HepG2 (cell line): ENCODE results near the gene MTF1. TPM values are rescaled to one million over a fixed set of nuclear protein-coding genes. Genes with fewer than 3 reads are reported as not detected.

Source experiments
- ATAC-seq: fragments of 200-7000 bp; cut with Tn5 transposase; 3 replicates; pipeline ENCODE4 v1.9.1; 2020; ENCODE audit warnings: mild to moderate bottlenecking, moderate library complexity
- BruUV-seq: library from RNA; stranded (reverse); fragments of 400-500 nt; replicated peaks from 2 replicates; lab custom pipeline; 2021; lab: Mats Ljungman, UMichigan
- CTCF ChIA-PET: fragments of 300-600 bp; formaldehyde crosslinking; extraction: SDS; loops from one replicate; lab custom pipeline; 2021; ENCODE audit warnings: low total read pairs, inconsistent platforms, low intra/inter-chr PET ratio; lab: Yijun Ruan, JAX
- POLR2A ChIA-PET: fragments of 350-600 bp; sonication (Branson Sonifier 250); formaldehyde crosslinking; loops from one replicate; lab custom pipeline; 2020; ENCODE audit warnings: antibody characterized with exemption, inconsistent platforms; lab: Yijun Ruan, JAX
- DNase-seq: peaks from one replicate; pipeline ENCODE4 v3.0.0-alpha.2; 2015; ENCODE audit warnings: low spot score
- FAIRE-seq: peaks from 3 replicates; lab custom pipeline; 2011; peaks lifted over from hg19 to GRCh38; lab: Jason Lieb, UNC
- H2AFZ ChIP-seq: one replicate; pipeline ENCODE4 v1.6.1; 2011; ENCODE audit warnings: low read length, inconsistent platforms
- H3K27ac ChIP-seq: fragments of 300-600 bp; 3 replicates; pipeline ENCODE4 v1.8.0; 2011; ENCODE audit warnings: mixed run types, mild to moderate bottlenecking, mixed read lengths, low read length, inconsistent platforms; ENCODE audit not compliant: insufficient read depth; ENCODE audit errors: extremely low read length
- H3K27me3 ChIP-seq, 2 experiments: fragments of 200-600 bp in 1 of 2; 2 replicates in 1 of 2; 3 replicates in 1 of 2; pipeline versions ENCODE4 v1.6.0 to v1.8.0; 2011; ENCODE audit warnings: low read length in 2 of 2, mild to moderate bottlenecking in 2 of 2, moderate library complexity in 2 of 2, inconsistent platforms in 1 of 2; ENCODE audit not compliant: insufficient read depth in 2 of 2, control insufficient read depth in 1 of 2
- H3K36me3 ChIP-seq, 2 experiments: fragments of 200-600 bp in 1 of 2; replicated peaks in 1 of 2; 2 replicates in 1 of 2; 3 replicates in 1 of 2; pipeline versions ENCODE4 v1.5.1 to v1.8.0; 2011; ENCODE audit warnings: low read length in 2 of 2, inconsistent platforms in 1 of 2; ENCODE audit not compliant: insufficient read depth in 2 of 2, control insufficient read depth in 1 of 2
- H3K4me1 ChIP-seq: 2 replicates; pipeline ENCODE4 v1.5.1; 2012; ENCODE audit warnings: low read length, inconsistent platforms; ENCODE audit not compliant: insufficient read depth
- H3K4me2 ChIP-seq: 2 replicates; pipeline ENCODE4 v1.6.0; 2011; ENCODE audit warnings: low read depth, low read length, inconsistent platforms
- H3K4me3 ChIP-seq, 3 experiments: fragments of 200-600 bp in 1 of 3; sonication (generic), shearing (Covaris generic) in 1 of 3; replicated peaks in 1 of 3; 2 replicates each; pipeline ENCODE4 v1.5.1; 2011 to 2016; ENCODE audit warnings: low read length in 3 of 3, inconsistent platforms in 2 of 3, low read depth in 2 of 3, mild to moderate bottlenecking in 2 of 3, control low read depth in 1 of 3, mixed read lengths in 1 of 3; ENCODE audit not compliant: insufficient read depth in 1 of 3
- H3K79me2 ChIP-seq: one replicate; pipeline ENCODE4 v1.6.1; 2011; ENCODE audit warnings: low read length, inconsistent platforms; ENCODE audit not compliant: insufficient read depth
- H3K9ac ChIP-seq: 2 replicates; pipeline ENCODE4 v1.6.0; 2011; ENCODE audit warnings: mild to moderate bottlenecking, low read depth, low read length, inconsistent platforms; ENCODE audit not compliant: insufficient read depth
- H3K9me3 ChIP-seq: 2 replicates; pipeline ENCODE4 v1.5.1; 2012; ENCODE audit warnings: mild to moderate bottlenecking, low read length
- H4K20me1 ChIP-seq: 2 replicates; pipeline ENCODE4 v1.6.0; 2011; ENCODE audit warnings: inconsistent platforms, mild to moderate bottlenecking, low read length, moderate library complexity; ENCODE audit not compliant: insufficient read depth
- GLI4 ChIP-seq: sonication (generic); formaldehyde crosslinking; IDR thresholded peaks from 2 replicates; pipeline ENCODE4 v1.5.1; 2020; ENCODE audit warnings: missing genetic modification reagents, mild to moderate bottlenecking, moderate library complexity, borderline replicate concordance
- HOXA7 ChIP-seq: sonication (generic); formaldehyde crosslinking; IDR thresholded peaks from 2 replicates; pipeline ENCODE4 v1.8.1; 2022; ENCODE audit warnings: mild to moderate bottlenecking, missing genetic modification reagents, moderate library complexity
- MIXL1 ChIP-seq: IDR thresholded peaks from 2 replicates; pipeline ENCODE4 v1.6.1; 2016
- SNRNP70 ChIP-seq: fragments of 200-400 bp; formaldehyde crosslinking; IDR thresholded peaks from 2 replicates; pipeline ENCODE4 v1.6.1; 2017; ENCODE audit warnings: mild to moderate bottlenecking, low read depth, low read length, moderate library complexity
- ZBTB38 ChIP-seq: sonication (generic); formaldehyde crosslinking; IDR thresholded peaks from 2 replicates; pipeline ENCODE4 v1.5.1; 2020; ENCODE audit warnings: mild to moderate bottlenecking, missing genetic modification reagents
- ZNF207 ChIP-seq: fragments of 450-650 bp; IDR thresholded peaks from 2 replicates; pipeline ENCODE4 v1.6.1; 2016; ENCODE audit warnings: antibody characterized with exemption, borderline replicate concordance
- ZNF264 ChIP-seq: sonication (generic); formaldehyde crosslinking; IDR thresholded peaks from 2 replicates; pipeline ENCODE4 v1.4.0; 2020; ENCODE audit warnings: missing genetic modification reagents
- ZNF333 ChIP-seq: sonication (generic); formaldehyde crosslinking; IDR thresholded peaks from 2 replicates; pipeline ENCODE4 v1.4.0; 2020; ENCODE audit warnings: mild to moderate bottlenecking, missing genetic modification reagents, borderline replicate concordance
- ZNF513 ChIP-seq: sonication (generic); formaldehyde crosslinking; conservative IDR thresholded peaks from 2 replicates; pipeline ENCODE4 v1.5.0; 2020; ENCODE audit warnings: missing genetic modification reagents
- ZSCAN29 ChIP-seq: sonication (generic); formaldehyde crosslinking; conservative IDR thresholded peaks from 2 replicates; pipeline ENCODE4 v1.4.0; 2020; ENCODE audit warnings: mild to moderate bottlenecking, missing genetic modification reagents
- ZUFSP ChIP-seq: sonication (generic); formaldehyde crosslinking; IDR thresholded peaks from 2 replicates; pipeline ENCODE4 v1.9.0; 2021; ENCODE audit warnings: missing genetic modification reagents, mild to moderate bottlenecking, borderline replicate concordance
- WGBS: methylation state at CpG from one replicate; pipeline ENCODE4 v1.1.6; 2017; ENCODE audit warnings: low lambda C conversion rate; 5-methylcytosine and 5-hydroxymethylcytosine counted together
- in situ Hi-C: cut with HindIII; loops from 2 replicates; pipeline ENCODE4 v1.10.0; 2017; ENCODE audit warnings: low pct_unique_long_range_greater_than_20kb; ENCODE audit not compliant: extremely low pct_ligation_motif_present
- intact Hi-C: fragments of 100-400 bp; cut with micrococcal nuclease; formaldehyde crosslinking; loops from one replicate; pipeline ENCODE4 v1.10.0; 2022; ENCODE audit not compliant: unreplicated experiment
- polyA plus RNA-seq, 8 experiments: library from polyadenylated mRNA; depleted of rRNA in 3 of 8; stranded (reverse) in 7 of 8; unstranded in 1 of 8; fragments of >200 nt; fragmentation: Illumina TruSeq in 4 of 8; extraction: Trizol in 4 of 8; gene quantifications; 2 replicates each; pipeline versions ENCODE4 v1.2.1 to v1.2.3, GENCODE V29; 2011 to 2016; ENCODE audit warnings: low read depth in 4 of 8, missing spikeins in 1 of 8, mixed read lengths in 1 of 8; ENCODE audit not compliant: insufficient read depth in 1 of 8
- total RNA-seq, 5 experiments: library from RNA; depleted of rRNA; stranded (reverse); fragments of >200 nt; fragmentation: Illumina TruSeq; extraction: Trizol; gene quantifications; 2 replicates each; pipeline ENCODE4 v1.2.3, GENCODE V29; 2016; ENCODE audit warnings: low read depth in 1 of 5
- TF ChIP-seq, protein P1 (sequence below): fragments of 450-650 bp; IDR thresholded peaks from 2 replicates; pipeline ENCODE4 v1.6.1; 2017; ENCODE audit warnings: mild to moderate bottlenecking
- TF ChIP-seq, protein P2 (sequence below): sonication (generic); formaldehyde crosslinking; IDR thresholded peaks from 2 replicates; pipeline ENCODE4 v1.9.0; 2021; ENCODE audit warnings: missing genetic modification reagents, mild to moderate bottlenecking, borderline replicate concordance

Gene MTF1
- total and polyA plus RNA-seq, 2 of the 13 experiments (the other 11 are each of a cell fraction or from before 2014, with no cell fraction given), result 2.4 to 3.3 TPM

DNA sequence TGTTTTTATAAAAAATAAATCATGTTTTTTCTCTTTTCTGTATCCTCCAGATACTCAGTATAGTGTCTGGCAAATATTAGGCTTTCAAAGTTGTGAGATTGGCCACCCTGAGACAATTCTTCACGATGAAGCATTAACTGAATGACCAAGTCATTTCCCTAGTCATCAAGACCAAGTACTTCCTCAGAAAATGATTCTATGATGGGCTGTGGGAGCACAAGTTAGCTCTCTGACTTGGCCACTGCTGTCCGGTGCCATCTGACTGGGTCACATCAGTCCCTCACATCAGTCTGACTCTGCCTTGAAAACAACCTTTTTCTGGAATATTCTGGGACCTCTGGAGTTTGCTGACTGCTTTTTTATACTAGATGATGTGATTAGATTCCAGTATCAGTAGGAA, 37.9 kb downstream of the MTF1 start:
- in situ Hi-C loops, result no loop called here
- intact Hi-C loops, result no loop called here
- ATAC-seq (no peak), FAIRE-seq (no peak), DNase-seq (no peak)
- Histone ChIP-seq H4K20me1 (no peaks in the 10 kb centered on the region), H3K9me3 (no peaks in the 10 kb centered on the region), H3K27me3 (no peaks in the 10 kb centered on the region), H3K4me3 (no peak overlapping the region), H3K4me2 (no peak overlapping the region), H3K9ac (no peak overlapping the region)
- POLR2A ChIA-PET, result no interaction called here
- no TSS peak for BruUV-seq
- CTCF ChIA-PET, result no interaction called here
- 95% methylated on average over 2 of the region's 2 CpGs for WGBS
- TF ChIP-seq ZUFSP (CRISPR knock-in tag), result no peak
- no peak for TF ChIP-seq ZNF513 (CRISPR knock-in tag)
- TF ChIP-seq SNRNP70, result no peak
- no peak for TF ChIP-seq ZNF264 (CRISPR knock-in tag)
- no peak for TF ChIP-seq ZBTB38 (CRISPR knock-in tag)
- TF ChIP-seq, protein P1, sequence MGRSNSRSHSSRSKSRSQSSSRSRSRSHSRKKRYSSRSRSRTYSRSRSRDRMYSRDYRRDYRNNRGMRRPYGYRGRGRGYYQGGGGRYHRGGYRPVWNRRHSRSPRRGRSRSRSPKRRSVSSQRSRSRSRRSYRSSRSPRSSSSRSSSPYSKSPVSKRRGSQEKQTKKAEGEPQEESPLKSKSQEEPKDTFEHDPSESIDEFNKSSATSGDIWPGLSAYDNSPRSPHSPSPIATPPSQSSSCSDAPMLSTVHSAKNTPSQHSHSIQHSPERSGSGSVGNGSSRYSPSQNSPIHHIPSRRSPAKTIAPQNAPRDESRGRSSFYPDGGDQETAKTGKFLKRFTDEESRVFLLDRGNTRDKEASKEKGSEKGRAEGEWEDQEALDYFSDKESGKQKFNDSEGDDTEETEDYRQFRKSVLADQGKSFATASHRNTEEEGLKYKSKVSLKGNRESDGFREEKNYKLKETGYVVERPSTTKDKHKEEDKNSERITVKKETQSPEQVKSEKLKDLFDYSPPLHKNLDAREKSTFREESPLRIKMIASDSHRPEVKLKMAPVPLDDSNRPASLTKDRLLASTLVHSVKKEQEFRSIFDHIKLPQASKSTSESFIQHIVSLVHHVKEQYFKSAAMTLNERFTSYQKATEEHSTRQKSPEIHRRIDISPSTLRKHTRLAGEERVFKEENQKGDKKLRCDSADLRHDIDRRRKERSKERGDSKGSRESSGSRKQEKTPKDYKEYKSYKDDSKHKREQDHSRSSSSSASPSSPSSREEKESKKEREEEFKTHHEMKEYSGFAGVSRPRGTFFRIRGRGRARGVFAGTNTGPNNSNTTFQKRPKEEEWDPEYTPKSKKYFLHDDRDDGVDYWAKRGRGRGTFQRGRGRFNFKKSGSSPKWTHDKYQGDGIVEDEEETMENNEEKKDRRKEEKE, result no peak
- TF ChIP-seq GLI4, result no peak
- no peak for TF ChIP-seq HOXA7 (CRISPR knock-in tag)
- TF ChIP-seq, protein P2, sequence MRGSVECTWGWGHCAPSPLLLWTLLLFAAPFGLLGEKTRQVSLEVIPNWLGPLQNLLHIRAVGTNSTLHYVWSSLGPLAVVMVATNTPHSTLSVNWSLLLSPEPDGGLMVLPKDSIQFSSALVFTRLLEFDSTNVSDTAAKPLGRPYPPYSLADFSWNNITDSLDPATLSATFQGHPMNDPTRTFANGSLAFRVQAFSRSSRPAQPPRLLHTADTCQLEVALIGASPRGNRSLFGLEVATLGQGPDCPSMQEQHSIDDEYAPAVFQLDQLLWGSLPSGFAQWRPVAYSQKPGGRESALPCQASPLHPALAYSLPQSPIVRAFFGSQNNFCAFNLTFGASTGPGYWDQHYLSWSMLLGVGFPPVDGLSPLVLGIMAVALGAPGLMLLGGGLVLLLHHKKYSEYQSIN (CRISPR knock-in tag), result no peak
- TF ChIP-seq MIXL1 (CRISPR knock-in tag), result no peak
- TF ChIP-seq ZSCAN29 (CRISPR knock-in tag), result no peak
- TF ChIP-seq ZNF207, result no peak
- TF ChIP-seq ZNF333 (CRISPR knock-in tag), result no peak
- TF ChIP-seq, all 625 proteins: peak for 0
- peaks cover 8% of the 10 kb centered on the region; the same call in 1 of the 2 replicates for H3K4me1 ChIP-seq
- peaks cover 11 to 50% of the 10 kb centered on the region in 2 experiments; a peak in 4 of 5 replicates for H3K36me3 ChIP-seq
- no peaks in the 10 kb centered on the region for H3K79me2 ChIP-seq
- no peak overlapping the region for H2AFZ ChIP-seq
- H3K27ac ChIP-seq, result no peak overlapping the region
